ENCODE measurements around the gene UBXN1. TPM values are rescaled to one million over a fixed set of nuclear protein-coding genes. Genes with fewer than 3 reads are reported as not detected.
"Not testable (repeated sequence)": the region's sequence is repeated elsewhere in the genome, so short reads cannot be mapped to it uniquely, and the experiment has no call there.

The UBXN1 gene
- total RNA-seq, 4 donors from 2014 or later = 194 to 275 (median 235) TPM

GRCh38 chr11:62694455-62695167, 15.7 kb upstream of the UBXN1 start:
- WGBS, 2 donors = 40 to 44% methylated on average over 14 of the region's 14 CpGs
- peak; percentile 77 to 96 for DNase-seq (ENCODE audit: low spot score in 2 of 2)
- no peak overlapping the region for H3K4me3 ChIP-seq (ENCODE audit: low read depth, poor library complexity, severe bottlenecking)
- intact Hi-C loops (cut with DNase I; ENCODE audit: low total_unique reads) = loop anchor here (10.0 kb wide), 1 partner anchor 100 kb away; the partner anchor contains the start of gene TUT1
- TF ChIP-seq POLR2A (IDR thresholded peaks at IDR 0.05) = no peak
- TF ChIP-seq, protein P1, sequence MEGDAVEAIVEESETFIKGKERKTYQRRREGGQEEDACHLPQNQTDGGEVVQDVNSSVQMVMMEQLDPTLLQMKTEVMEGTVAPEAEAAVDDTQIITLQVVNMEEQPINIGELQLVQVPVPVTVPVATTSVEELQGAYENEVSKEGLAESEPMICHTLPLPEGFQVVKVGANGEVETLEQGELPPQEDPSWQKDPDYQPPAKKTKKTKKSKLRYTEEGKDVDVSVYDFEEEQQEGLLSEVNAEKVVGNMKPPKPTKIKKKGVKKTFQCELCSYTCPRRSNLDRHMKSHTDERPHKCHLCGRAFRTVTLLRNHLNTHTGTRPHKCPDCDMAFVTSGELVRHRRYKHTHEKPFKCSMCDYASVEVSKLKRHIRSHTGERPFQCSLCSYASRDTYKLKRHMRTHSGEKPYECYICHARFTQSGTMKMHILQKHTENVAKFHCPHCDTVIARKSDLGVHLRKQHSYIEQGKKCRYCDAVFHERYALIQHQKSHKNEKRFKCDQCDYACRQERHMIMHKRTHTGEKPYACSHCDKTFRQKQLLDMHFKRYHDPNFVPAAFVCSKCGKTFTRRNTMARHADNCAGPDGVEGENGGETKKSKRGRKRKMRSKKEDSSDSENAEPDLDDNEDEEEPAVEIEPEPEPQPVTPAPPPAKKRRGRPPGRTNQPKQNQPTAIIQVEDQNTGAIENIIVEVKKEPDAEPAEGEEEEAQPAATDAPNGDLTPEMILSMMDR (IDR thresholded peaks at IDR 0.05) = peak in 1 of 3 donors; percentile 40

DNA sequence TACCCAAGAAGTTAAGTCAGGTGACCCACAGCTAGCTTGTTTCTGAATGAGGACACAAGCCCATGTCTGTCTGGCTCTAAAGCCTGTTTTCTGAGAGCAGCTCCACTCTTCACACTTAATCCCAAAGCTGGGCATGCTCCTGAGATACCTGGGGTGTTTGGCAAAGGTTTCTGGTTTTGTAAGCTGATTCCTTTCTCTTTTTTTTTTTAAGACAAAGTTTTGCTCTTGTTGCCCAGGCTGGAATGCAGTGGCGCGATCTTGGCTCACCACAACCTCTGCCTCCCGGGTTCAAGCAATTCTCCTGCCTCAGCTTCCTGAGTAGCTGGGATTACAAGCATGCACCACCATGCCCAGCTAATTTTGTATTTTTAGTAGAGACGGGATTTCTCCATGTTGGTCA, 14.8 kb upstream of the UBXN1 start:
- intact Hi-C loops (cut with DNase I; ENCODE audit: low total_unique reads) = loop anchor here (10.0 kb wide), 1 partner anchor 99 kb away; the partner anchor contains the start of gene TUT1
- not testable (repeated sequence) for DNase-seq (ENCODE audit: low spot score in 2 of 2); H3K4me3 ChIP-seq (ENCODE audit: low read depth, poor library complexity, severe bottlenecking)
- WGBS, 2 donors = 55 to 62% methylated on average over 4 of the region's 4 CpGs

DNA sequence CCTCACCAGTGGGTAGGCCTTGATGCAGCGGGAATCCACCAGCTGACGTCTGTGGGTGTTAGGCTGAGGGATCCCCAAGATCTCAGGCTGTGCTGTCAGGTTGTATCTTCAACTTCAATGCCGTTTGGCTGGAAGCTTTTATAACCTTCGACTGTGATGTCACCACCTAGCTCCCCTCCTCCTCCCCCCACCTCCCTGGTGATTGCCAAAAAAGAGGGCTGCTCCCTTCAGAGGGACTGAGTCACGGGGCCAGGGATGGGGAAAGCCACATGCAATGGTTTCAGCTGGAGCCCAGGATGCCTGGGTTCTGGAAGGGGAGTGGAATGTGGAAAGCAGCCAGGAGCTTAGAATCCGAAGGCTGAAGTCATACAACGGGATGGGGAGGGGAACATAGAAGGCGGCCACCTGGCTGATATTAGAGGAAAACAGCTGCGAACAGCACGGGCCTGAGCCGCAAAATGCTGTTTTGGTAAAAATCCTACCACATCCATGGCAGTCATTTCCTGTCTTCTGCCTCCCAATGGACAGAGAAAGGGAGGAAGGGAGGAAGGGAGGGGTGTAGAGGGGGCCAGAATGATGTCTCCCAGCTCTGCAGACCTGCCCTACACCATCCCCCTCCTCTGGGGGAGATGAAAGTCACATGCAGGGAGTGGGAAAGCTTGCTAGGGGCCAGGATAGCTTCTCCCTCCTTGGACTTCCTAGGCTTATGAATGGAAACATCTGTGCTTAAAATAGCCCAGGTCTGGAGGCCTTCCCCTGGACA, 10.7 kb upstream of the UBXN1 start, which contains the start of gene LRRN4CL:
LRRN4CL (minus strand) TSS at position 110 of the 763 bp plus-strand sequence. CDS start 1,022 bp downstream, outside the sequence.
- intact Hi-C loops (cut with DNase I; ENCODE audit: low total_unique reads) = loop anchor here (10.0 kb wide), 1 partner anchor 95 kb away; the partner anchor contains the start of gene TUT1
- WGBS, 2 donors = 19 to 24% methylated on average over 11 of the region's 11 CpGs
- no peak within 1 kb of the TSS for H3K4me3 ChIP-seq (ENCODE audit: low read depth, poor library complexity, severe bottlenecking)
- TF ChIP-seq, protein P1 (IDR thresholded peaks at IDR 0.05) = no peak
- TF ChIP-seq POLR2A (IDR thresholded peaks at IDR 0.05) = no peak
- peak; percentile 89 to 97 for DNase-seq (ENCODE audit: low spot score in 2 of 2)

- DNase-seq (ENCODE audit: low spot score in 2 of 2) = no peak
- no peak for TF ChIP-seq POLR2A (IDR thresholded peaks at IDR 0.05)
- TF ChIP-seq, protein P1 (IDR thresholded peaks at IDR 0.05) = no peak
- intact Hi-C loops (cut with DNase I; ENCODE audit: low total_unique reads) = no loop called here
- WGBS, 2 donors = 19 to 38% methylated on average over 1 of the region's 1 CpG
- no peak overlapping the region for H3K4me3 ChIP-seq (ENCODE audit: low read depth, poor library complexity, severe bottlenecking)
These were observed 9.6 kb upstream of the UBXN1 start for GRCh38 chr11:62688491-62688890.

DNA sequence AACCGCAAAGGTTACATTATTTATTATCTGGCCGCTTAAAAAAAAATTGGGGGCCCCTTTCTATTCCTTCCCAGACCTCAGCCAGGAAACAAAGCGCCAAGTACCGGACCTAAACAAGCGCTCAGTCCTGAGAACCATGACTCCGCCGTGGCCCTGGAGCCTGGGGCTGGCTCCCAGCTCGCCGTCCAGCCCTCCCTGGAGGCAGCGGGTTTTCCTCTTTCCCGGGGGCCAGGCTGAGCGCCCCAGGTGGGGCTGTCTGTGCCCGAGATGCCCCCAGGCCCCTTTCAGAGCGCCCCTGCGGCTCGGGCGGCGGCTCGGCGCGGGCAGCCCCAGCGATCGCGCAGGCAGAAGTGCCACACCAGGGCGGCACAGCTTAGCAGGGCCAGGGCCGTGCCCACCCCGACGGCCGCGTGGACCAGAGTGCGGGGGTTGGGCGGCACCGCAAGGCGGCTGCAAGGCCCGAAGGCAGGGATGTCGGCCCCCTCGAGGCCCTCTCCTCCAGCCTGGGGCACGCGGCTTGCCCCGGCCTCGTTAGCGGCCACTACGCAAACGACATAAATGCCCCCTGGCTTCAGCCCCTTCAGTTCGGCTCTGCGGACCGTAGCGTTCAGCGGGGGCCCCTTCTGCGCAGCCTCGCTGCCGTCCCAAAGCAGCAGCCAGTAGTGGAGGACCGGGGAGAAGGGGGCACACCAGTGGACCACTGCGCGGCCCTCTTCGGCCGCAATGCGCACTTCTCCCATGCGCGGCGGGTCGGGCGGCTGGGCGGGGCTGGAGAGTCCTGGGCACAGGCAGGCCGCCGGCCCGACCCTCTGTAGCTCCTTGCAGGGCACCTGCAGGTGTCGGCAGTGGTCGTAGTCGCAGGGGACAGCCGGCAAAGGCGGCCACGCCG, 8.9 kb upstream of the UBXN1 start:
- no peak for DNase-seq (ENCODE audit: low spot score in 2 of 2)
- 35 to 38% methylated on average over 38 to 59 of the region's 74 CpGs for WGBS, 2 donors

More for the DNA sequence above, 8.9 kb upstream of the UBXN1 start:
- TF ChIP-seq, protein P1 (IDR thresholded peaks at IDR 0.05) = no peak
- TF ChIP-seq POLR2A (IDR thresholded peaks at IDR 0.05) = no peak
- intact Hi-C loops (cut with DNase I; ENCODE audit: low total_unique reads) = no loop called here
- H3K4me3 ChIP-seq (ENCODE audit: low read depth, poor library complexity, severe bottlenecking) = no peak overlapping the region
